Inflammatory macrophage treated with lipopolysaccharide for 1 hour (primary cell): ENCODE results near the gene MID1IP1.

Source experiments
- DNase-seq, 2 donors: peaks; one replicate each; pipeline ENCODE4 v3.0.0-alpha.2; 2020 to 2022

MID1IP1 gene

DNA sequence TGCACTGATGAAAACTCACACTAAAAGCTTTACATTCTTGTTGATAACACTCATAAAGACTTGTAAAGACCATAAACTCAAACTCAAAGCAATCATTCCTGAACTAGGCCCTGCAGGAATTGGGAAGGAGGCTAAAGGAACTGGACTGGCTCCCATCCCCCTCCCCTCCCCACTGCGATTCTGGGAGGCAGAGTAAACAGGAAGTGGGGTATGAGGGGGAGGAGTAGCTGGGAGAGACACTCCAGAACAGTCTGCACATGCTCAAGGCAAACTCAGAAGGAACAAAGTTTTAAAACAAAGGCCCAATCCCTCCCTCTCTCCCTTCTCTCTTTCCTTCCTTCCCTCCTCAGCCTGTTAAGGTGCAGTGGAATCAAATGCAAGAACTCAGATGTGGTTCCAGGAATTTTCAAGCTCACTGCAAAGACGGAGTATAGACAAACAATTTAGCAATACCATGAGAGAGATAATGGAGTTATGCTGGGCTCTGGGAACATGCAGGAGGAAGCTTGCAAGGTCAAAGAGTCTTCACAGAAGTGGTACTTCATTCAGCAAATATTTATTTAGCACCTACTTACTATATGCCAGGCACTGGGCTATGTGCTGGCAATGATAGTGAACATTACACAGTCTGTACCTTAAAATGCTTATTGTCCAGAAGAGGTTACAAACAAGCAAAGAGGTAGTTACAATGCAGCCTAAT, 15.9 kb downstream of the MID1IP1 start:
- no peak for DNase-seq

DNA sequence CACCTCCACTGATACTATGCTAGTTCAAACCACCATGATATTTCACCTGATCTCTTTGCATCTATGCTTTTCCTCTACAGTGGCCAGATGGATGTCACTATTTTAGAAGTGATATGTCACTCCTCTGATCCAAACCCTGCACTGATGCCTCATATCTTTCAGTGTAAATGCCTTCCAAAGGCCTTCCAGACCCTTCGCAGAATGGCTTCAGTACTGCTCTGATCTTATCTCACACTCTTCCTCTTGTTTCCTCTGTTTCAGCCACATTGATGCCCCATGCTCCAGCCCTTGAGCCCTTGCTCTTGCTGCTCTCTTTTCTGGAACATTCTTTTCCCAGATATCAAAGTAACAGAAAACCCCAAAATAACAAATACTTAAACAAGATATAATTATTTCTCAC, 17.9 kb downstream of the MID1IP1 start:
- no peak for DNase-seq

DNA sequence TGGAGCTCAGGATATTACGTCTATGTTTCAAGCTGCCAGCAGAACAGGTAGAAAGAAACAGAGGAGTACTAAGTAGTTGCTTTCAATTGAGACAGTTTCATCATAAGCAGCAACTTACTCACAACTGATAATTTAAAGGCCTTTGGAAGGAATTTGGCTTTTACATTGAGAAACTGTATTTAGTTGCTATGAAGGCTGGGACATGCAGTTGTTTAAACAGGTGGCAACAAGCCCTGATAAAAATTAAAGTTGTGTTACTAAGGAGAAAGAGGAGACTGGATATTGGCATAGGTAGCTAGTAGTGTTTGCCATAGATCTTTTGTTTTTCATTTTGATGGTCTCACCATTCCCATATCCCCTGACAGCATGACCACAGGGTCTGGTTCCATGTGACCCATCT, 18.4 kb downstream of the MID1IP1 start:
- DNase-seq, result no peak

DNA sequence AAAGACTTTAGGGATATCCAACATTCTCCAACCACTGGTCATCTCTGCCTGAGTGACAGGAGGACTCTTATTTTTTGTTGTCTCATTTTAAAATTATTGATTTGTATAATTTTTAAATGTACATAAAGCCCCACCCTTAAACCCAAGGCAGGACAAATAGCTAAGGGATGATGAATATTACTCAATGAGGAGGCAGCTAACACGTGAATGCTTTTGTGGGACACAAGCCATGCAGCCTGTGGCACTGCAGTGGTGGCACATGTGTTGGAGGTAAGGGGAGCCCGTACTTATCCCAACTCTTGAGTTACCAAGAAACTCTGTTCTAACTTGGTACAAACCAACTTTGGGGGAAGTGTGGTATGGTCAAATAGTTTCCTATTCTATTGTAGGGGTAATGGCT, 19.5 kb downstream of the MID1IP1 start:
- DNase-seq, result no peak

DNA sequence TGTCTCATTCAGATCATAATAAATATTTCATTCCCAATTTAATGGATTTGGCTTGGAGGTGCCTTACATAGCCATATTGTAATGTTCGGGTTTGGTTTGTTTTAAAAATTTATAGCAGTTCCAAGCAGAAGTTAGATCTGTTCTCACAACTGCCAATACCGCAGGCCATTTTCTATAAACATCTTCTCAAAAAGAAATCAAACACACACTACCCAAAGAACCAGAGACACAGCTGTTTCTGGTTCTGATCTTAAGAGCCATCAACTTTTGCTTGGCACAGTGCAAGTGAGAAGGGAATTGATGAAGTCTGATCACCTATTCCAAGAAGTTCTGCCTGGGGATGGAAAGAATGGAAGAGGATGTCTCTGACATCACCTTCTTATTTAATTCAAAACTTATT, 22.9 kb downstream of the MID1IP1 start:
- no peak for DNase-seq

DNA sequence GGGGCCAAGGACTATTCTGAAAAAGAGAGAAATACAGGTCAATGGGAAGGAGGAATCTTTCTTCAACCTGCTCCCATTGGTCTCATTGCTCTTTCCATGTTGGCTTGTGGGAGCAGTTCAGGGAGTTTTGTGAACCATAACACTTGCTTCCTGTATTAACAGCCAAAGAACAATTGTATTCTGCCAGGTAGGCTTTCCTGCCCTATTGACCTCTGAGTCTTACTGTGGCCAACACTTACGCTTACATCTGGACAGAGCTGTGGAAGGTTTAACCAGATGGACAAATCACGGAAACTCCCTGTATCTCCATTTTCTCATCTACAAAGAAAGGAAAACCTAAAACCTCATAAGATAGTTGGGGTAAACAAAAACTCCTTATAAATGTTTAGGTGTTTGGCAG, 30.7 kb downstream of the MID1IP1 start:
- DNase-seq, result no peak

DNA sequence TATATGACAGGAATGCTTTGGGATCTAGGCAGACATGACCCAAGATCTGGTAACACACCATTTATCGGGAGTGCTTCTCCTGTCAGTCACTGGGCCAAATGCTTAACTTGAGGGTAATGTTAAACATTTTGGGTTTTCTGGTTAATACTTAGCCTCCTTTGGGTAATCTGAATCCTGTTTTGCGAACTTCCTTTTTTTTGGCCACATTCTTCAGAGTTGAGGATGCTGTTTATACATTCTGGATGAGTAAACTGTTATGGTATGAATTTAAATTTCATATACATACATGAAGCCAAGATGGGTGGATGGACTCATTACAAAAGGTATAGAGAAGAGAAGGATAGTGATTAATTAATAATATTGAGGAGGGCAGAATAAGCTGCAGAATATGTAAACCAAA, 36.1 kb downstream of the MID1IP1 start:
- DNase-seq, result no peak

DNA sequence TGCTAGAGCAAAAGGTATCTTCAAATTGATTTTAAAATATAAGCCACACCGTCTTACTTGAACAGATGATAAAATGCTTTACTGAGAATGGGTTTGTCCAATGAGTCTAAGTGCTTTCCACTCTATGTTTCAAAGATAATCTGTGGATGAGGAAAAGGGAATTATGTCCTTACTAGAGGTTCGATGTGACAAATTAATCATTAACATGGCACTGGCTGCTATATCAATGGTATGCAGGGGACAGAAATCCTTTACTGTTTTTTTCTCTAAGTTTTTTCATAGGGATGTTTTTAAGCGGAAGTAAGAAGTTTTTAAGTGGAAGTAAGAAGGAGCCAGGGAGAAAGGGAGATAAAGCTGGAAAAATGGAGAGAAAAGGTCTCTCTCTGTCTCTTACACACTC, 38.0 kb downstream of the MID1IP1 start:
- DNase-seq, result no peak

DNA sequence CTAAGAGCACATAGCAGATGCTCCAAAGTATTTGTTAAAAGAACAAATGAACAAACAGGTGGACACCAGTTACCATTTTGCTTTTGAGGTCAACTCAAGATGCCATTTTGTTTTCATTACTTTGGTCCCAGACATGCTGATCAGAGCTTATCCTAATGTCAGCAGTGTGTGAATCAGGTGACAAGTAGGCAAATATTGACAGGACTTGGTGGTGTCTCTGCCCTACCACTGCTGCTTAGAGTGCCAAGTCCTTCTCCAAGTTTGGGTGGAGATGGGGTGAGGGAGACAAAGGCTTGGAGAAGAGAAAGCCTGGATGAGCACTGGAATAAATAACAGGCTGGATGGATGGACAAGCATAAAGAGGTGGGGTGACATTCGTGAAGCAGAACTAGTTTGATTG, 38.7 kb downstream of the MID1IP1 start:
- DNase-seq, result no peak

DNA sequence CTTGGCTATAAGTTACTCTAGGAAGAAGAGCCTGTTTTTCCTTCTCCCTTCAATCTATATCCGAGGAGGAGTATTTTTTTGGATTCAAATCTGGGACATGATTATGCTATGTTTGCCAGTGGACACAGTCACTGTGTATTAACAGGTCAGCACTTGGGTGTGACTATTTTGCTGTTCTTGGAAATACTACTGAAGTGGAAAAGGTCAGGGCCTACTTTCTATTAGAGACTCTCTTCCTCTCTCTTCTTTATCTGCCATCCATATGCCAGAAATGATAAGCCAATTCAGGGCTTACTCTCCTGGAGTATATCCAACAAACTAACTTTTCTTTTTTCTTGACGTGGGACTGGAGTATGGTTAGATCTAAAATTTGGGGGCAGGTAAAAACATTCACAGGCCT, 40.5 kb downstream of the MID1IP1 start:
- DNase-seq, result no peak

DNA sequence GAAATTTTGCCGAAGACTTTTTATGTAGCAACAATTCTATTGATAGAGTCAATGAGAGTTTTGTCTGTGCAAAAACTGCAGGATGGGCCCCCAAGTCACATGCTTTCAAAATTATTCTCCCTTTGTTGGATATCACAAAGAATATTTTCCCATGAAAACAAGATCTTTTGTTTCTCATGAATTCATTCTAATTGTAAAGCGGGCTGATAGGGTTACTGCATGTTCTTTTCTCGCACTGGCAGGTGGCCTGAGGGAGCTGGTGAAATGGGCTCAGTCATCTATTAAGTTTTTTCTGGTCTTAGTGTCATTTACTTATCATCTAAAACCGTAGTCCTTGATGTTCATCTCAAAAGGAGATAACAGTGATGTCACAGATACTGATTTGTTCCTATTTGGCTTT, 44.2 kb downstream of the MID1IP1 start:
- no peak for DNase-seq

DNA sequence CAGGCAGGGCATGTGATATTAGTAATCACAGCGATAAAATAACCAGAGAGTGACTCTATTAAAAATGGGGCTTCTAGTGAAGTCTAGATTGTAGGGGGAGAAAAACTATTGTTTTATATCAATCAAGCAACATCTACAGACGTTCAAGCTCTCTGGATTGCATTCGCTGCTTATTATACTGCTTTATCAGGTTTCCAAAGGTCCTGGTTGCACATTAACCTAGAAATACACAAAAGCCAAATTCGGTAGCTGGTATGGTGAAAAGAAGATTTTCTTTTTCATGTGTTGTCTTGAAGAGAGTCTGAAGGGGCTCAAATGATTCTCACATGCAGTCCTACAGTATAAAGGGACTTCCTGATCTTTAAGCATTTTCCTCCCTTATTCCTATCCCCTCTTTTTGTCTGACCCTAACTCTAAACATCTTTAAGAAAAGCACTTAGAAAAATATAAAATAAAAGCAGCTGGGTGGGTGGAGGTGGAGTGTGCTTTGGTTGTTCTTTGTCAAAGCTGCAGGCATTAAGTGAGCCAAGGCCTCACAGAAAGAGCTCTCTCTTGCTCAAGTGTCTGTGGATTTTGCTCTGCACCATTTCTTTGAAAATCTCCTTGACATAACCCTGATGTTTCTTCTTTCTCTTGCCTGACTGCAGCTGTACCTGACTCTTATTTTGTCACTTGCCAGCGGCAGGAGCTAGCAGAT, 46.1 kb downstream of the MID1IP1 start:
- no peak for DNase-seq

DNA sequence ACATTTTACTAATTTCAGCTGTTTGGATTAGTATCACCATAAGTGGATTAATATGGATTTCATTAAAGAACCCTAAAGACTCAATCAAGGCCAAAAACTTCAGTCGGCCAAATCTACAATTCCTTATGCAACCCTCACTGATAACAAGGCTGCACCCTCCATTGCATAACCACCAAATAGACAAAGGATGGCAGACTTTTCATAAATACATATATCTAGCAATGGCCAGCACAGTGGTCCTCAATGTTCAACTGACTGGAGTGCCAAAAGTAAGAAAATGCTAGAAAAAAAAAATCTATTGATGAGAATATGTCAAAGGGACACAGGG, 46.6 kb downstream of the MID1IP1 start:
- no peak for DNase-seq

DNA sequence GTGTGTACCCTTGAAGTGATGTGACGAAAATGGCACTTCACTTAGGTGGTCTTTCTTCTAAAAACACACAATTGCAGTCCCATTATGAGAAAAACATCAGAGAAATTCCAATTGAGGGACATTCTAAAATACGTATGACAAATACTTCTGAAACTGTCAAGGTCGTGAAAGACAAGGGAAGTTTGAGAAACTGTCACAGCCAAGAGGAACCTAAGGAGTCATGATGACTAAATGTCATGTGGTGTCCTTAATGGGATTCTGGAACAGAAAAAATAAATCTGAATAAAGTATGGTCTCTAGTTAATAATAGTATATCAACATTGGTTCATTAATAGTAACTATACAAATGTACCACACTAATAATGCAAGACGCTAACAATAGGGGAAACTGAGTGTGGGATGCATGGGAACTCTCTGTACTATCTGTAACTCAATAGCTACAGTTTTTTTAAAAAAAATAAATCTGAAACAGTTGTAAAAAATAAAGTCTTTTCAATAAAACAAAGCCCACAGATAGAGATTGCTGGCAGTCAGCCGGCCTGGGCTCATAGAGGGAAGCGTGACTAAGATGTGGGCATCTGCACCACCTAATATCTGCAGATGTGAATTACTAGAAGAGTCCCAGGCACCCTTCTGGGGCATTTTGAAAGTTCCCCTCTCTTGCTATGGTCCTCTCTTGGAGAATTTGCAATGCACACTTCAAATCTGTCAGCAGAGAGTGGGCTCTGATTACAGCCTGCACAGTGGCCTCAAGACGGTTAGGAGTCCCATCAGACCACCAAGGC, 47.6 kb downstream of the MID1IP1 start:
- peak; percentile 68 to 81 for DNase-seq

DNA sequence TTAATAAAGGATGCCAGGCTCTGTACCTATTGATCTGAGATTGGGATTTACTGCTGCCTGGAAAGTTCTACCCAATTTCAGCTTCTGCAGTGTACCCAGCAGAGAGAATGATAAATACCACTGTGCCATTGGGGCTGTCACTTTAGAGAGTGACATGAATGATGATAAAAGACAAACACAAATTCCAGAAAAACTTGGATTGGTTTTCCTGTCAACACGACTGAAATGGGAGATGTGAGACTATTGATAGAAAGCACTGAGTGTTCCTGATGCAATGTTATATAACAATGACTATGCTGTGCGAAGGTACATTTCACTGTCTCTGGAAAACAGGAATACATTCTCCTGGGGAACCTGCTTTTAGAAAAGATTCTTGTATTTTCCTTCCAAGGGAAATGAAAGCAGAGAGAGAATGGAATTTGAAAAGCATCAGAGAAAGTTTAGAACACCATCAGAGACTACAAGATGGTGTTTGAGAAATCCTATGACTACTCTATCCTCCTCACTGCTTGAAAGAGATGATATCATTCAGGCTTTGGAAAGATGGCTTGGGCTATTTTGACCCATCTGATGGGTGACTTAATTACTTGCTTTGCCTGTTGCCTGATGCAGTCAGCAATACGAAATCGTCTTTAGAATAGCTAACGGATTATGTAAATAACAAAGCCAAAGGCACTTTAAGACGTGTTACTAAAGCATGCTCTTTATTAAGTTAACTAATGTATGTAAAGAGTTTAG, 49.7 kb downstream of the MID1IP1 start:
- DNase-seq, result peak in 1 of 2 donors; percentile 44

DNA sequence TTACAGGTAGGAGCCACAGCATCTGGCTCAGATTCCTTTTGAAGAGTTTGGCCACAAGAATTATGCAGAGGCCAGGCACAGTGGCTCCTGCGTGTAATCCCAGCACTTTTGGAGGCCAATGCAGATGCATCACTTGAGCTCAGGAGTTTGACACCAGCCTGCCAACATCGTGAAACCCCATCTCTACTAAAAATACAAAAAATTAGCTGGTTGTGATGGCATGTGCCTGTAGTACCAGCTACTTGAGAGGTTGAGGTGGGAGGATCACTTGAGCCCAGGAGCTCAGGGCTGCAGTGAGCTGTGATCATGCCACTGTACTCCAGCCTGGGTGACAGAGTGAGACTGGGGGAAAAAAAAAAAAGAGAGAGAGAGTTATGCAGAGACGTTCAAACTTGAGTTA, 53.0 kb downstream of the MID1IP1 start:
- no peak for DNase-seq
